ENCODE measurements around the gene ZNF256.

The ZNF256 gene

DNA sequence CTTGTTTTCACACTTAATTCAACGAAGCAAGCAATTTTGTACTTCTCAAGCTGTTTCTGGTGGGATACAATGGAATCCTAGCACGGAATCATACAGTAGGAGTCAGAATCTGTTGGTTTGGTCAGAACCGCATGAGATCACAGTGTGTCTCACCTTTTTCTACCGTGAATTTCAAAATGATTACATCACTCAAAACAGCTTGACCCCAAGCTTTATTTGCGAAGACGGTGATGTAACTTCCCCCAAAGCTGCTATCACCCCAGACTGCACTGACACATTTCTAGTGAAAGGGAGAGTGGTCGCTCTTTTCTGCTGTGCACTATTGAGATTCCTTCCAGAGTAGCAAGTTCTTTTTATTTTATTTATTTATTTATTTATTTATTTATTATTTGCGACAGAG lies 17.3 kb upstream of the ZNF256 start:
- no peak for TF ChIP-seq FOXP2 (optimal IDR thresholded peaks at IDR 0.05; ENCODE audit: borderline replicate concordance, extremely low read depth, extremely low read length, insufficient read depth)
- TF ChIP-seq POLR2AphosphoS5 (IDR thresholded peaks at IDR 0.05; ENCODE audit: low read depth, low read length) = no peak
- no peak for TF ChIP-seq TAF1 (IDR thresholded peaks at IDR 0.05; ENCODE audit: borderline replicate concordance, insufficient read depth, low read length)
- TF ChIP-seq, protein P1, sequence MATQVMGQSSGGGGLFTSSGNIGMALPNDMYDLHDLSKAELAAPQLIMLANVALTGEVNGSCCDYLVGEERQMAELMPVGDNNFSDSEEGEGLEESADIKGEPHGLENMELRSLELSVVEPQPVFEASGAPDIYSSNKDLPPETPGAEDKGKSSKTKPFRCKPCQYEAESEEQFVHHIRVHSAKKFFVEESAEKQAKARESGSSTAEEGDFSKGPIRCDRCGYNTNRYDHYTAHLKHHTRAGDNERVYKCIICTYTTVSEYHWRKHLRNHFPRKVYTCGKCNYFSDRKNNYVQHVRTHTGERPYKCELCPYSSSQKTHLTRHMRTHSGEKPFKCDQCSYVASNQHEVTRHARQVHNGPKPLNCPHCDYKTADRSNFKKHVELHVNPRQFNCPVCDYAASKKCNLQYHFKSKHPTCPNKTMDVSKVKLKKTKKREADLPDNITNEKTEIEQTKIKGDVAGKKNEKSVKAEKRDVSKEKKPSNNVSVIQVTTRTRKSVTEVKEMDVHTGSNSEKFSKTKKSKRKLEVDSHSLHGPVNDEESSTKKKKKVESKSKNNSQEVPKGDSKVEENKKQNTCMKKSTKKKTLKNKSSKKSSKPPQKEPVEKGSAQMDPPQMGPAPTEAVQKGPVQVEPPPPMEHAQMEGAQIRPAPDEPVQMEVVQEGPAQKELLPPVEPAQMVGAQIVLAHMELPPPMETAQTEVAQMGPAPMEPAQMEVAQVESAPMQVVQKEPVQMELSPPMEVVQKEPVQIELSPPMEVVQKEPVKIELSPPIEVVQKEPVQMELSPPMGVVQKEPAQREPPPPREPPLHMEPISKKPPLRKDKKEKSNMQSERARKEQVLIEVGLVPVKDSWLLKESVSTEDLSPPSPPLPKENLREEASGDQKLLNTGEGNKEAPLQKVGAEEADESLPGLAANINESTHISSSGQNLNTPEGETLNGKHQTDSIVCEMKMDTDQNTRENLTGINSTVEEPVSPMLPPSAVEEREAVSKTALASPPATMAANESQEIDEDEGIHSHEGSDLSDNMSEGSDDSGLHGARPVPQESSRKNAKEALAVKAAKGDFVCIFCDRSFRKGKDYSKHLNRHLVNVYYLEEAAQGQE (IDR thresholded peaks at IDR 0.05; ENCODE audit: insufficient read depth in 1 of 2, low read depth in 2 of 2, low read length in 2 of 2) = no peak
- no peak for TF ChIP-seq SIN3A (IDR thresholded peaks at IDR 0.05; ENCODE audit: borderline replicate concordance, insufficient read depth, low read length)

DNA sequence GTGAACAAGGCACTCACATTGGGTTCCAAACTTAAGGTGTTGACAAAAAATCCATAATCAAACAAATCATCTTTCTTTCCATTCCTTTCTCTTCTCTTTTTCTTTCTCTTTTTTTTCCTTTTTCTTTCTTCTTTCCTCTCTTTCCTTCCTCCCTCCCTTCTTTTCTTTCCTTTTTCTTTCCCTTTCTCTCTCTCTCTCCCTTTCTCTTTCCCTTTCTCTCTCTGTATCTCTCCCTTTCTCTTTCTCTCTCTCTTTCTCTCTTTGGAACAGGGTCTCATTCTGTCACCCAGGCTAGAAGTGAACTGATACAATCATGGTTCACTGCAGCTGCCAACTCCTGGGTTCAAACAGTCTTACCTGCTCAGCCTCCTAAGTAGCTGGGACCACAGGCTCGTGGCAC lies 14.3 kb upstream of the ZNF256 start:
- no peak for TF ChIP-seq FOXP2 (optimal IDR thresholded peaks at IDR 0.05; ENCODE audit: borderline replicate concordance, extremely low read depth, extremely low read length, insufficient read depth)
- no peak for TF ChIP-seq SIN3A (IDR thresholded peaks at IDR 0.05; ENCODE audit: borderline replicate concordance, insufficient read depth, low read length)
- TF ChIP-seq TAF1 (IDR thresholded peaks at IDR 0.05; ENCODE audit: borderline replicate concordance, insufficient read depth, low read length) = no peak
- no peak for TF ChIP-seq POLR2AphosphoS5 (IDR thresholded peaks at IDR 0.05; ENCODE audit: low read depth, low read length)
- TF ChIP-seq, protein P1 (IDR thresholded peaks at IDR 0.05; ENCODE audit: insufficient read depth in 1 of 2, low read depth in 2 of 2, low read length in 2 of 2) = no peak

DNA sequence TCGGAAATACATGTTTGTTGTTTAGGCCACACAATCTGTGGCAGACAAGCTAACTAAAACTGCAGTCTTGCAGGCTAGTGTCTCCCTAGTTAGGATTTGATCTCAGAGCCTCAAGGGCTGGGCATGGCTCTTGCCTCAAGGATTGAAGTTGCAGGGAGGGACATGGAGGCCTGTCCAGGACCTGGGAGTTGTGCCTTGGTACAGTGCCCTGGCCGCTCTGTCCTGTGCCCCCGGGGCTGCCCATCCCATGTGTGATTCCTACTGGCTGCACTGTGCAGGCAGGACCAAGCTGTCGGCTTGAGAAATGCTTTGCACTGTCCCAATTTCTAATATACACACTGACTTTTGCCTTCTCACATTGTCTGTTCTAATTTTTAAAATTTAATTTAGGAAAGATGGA lies 7.5 kb upstream of the ZNF256 start:
- TF ChIP-seq SIN3A (IDR thresholded peaks at IDR 0.05; ENCODE audit: borderline replicate concordance, insufficient read depth, low read length) (no peak), TAF1 (IDR thresholded peaks at IDR 0.05; ENCODE audit: borderline replicate concordance, insufficient read depth, low read length) (no peak)

DNA sequence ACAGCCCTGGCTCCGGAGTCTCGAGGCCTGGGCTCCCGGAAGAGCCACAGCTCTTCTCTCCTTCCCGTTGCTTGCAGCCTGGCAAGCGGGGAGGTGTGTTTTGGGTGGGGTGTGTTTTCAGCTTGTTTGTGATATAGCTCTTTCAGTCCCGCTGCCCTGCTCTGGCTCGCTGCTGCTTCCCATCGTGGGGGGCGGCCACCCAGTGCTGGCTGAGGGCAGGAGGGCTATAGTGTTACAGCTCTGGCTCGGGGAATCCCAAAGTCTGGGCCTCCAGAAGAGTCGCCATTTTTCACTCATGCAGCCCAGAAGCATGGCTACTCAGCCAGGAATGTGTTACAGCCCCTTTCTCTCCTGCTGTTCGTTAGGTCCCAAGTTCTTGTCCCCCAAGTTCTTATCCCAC lies 2.2 kb upstream of the ZNF256 start:
- TF ChIP-seq TAF1 (IDR thresholded peaks at IDR 0.05; ENCODE audit: borderline replicate concordance, insufficient read depth, low read length) = no peak
- no peak for TF ChIP-seq SIN3A (IDR thresholded peaks at IDR 0.05; ENCODE audit: borderline replicate concordance, insufficient read depth, low read length)
- TF ChIP-seq, protein P1 (IDR thresholded peaks at IDR 0.05; ENCODE audit: insufficient read depth in 1 of 2, low read depth in 2 of 2, low read length in 2 of 2) = no peak
- no peak for TF ChIP-seq POLR2AphosphoS5 (IDR thresholded peaks at IDR 0.05; ENCODE audit: low read depth, low read length)
- TF ChIP-seq FOXP2 (optimal IDR thresholded peaks at IDR 0.05; ENCODE audit: borderline replicate concordance, extremely low read depth, extremely low read length, insufficient read depth) = no peak

DNA sequence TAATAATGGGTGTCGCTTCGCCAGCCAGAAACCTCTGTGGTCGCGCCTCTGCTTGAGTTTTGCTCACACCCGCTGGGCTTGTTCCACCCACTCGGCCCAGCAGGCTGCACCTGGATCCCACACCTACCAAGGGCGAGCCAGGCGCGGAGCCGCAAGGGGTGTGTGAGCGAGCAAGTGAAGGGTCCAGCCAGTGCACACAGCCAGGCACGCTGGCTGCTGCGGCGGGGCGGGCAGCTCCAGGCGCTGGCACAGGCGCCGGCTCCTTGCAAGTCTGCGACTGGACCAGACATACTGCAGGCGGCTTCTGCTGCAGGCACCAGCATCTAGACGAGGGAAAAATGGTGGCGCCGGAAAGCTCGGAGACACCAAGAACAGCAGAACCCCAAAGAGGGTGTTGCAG lies 1.8 kb upstream of the ZNF256 start:
- TF ChIP-seq TAF1 (IDR thresholded peaks at IDR 0.05; ENCODE audit: borderline replicate concordance, insufficient read depth, low read length) = no peak
- no peak for TF ChIP-seq SIN3A (IDR thresholded peaks at IDR 0.05; ENCODE audit: borderline replicate concordance, insufficient read depth, low read length)
- TF ChIP-seq, protein P1 (IDR thresholded peaks at IDR 0.05; ENCODE audit: insufficient read depth in 1 of 2, low read depth in 2 of 2, low read length in 2 of 2) = no peak
- TF ChIP-seq POLR2AphosphoS5 (IDR thresholded peaks at IDR 0.05; ENCODE audit: low read depth, low read length) = no peak
- no peak for TF ChIP-seq FOXP2 (optimal IDR thresholded peaks at IDR 0.05; ENCODE audit: borderline replicate concordance, extremely low read depth, extremely low read length, insufficient read depth)

Data from PFSK-1 (cell line).